Peyer's patch (tissue), 4 donors: ENCODE results near the gene NDUFAF8.

Experiments
- POLR2A ChIP-seq, 2 donors: fragments of 450-650 bp; IDR thresholded peaks; one replicate each; pipeline ENCODE4 v1.5.1; 2017; ENCODE audit warnings: antibody characterized with exemption in 2 of 2, mild to moderate bottlenecking in 2 of 2, moderate library complexity in 2 of 2
- TF ChIP-seq, protein P1 (sequence below), 6 experiments: fragments of 450-650 bp in 4 of 6; fragments of 200-600 bp in 2 of 6; sonication (generic) in 1 of 6; IDR thresholded peaks; one replicate each; pipeline ENCODE4 v1.5.1; 2017 to 2019; ENCODE audit warnings: antibody characterized with exemption in 6 of 6, mild to moderate bottlenecking in 3 of 6, moderate library complexity in 1 of 6

DNA sequence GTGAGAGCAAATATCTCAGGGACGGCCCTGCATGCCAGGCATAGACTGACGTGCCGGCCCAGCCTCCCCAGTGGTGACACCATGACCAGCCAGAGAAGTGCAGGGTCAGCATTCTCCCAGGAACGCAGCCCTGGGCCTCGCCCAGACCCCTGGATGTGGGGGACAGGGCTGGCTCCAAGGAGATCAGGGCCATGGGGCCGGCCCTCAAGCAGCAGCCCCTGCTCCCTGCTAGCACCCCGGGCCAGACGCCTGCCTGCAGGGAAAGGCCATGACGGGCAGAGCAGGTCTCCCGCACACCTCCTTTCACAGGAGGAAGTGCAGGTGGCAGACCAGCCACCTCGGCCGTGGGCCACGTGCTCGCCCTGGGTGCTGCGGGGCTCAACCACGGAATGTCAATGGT lies 9.5 kb downstream of the NDUFAF8 start:
- TF ChIP-seq, protein P1, sequence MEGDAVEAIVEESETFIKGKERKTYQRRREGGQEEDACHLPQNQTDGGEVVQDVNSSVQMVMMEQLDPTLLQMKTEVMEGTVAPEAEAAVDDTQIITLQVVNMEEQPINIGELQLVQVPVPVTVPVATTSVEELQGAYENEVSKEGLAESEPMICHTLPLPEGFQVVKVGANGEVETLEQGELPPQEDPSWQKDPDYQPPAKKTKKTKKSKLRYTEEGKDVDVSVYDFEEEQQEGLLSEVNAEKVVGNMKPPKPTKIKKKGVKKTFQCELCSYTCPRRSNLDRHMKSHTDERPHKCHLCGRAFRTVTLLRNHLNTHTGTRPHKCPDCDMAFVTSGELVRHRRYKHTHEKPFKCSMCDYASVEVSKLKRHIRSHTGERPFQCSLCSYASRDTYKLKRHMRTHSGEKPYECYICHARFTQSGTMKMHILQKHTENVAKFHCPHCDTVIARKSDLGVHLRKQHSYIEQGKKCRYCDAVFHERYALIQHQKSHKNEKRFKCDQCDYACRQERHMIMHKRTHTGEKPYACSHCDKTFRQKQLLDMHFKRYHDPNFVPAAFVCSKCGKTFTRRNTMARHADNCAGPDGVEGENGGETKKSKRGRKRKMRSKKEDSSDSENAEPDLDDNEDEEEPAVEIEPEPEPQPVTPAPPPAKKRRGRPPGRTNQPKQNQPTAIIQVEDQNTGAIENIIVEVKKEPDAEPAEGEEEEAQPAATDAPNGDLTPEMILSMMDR (IDR thresholded peaks at IDR 0.05) = no peak
- TF ChIP-seq POLR2A (IDR thresholded peaks at IDR 0.05) = no peak
